ENCODE measurements around the gene SS18L1. TPM values are rescaled to one million over a fixed set of nuclear protein-coding genes. Genes with fewer than 3 reads are reported as not detected.

SS18L1 gene
- total RNA-seq, 2 experiments from 2014 or later, result 17.0 to 17.7 TPM

DNA sequence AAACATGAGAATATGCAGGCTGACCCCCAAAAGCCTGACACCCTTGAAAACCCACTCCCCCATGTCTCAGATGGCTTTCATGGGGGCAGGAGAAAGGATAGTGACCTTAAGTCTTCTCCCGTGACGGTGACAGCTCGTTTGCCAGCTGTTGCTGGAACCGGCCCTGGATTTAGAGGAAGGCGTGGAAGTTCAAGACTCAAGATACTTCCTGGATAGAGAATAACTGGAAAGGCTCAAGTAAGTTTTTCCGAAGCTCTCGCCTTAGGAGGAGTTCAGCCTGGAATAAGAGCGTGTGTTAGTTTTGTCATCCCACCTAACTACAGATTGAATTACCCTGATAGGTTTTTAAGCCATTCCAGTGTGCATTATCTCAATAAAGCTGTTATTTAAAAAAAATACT lies 27.7 kb downstream of the SS18L1 start:
- ChIA-PET POLR2A (no interaction called here), CTCF (ENCODE audit: unreplicated experiment) (no interaction called here)
- TF ChIP-seq EZH2phosphoT487 (IDR thresholded peaks at IDR 0.05; ENCODE audit: borderline replicate concordance, low read depth, low read length), result no peak
- TF ChIP-seq, protein P1, sequence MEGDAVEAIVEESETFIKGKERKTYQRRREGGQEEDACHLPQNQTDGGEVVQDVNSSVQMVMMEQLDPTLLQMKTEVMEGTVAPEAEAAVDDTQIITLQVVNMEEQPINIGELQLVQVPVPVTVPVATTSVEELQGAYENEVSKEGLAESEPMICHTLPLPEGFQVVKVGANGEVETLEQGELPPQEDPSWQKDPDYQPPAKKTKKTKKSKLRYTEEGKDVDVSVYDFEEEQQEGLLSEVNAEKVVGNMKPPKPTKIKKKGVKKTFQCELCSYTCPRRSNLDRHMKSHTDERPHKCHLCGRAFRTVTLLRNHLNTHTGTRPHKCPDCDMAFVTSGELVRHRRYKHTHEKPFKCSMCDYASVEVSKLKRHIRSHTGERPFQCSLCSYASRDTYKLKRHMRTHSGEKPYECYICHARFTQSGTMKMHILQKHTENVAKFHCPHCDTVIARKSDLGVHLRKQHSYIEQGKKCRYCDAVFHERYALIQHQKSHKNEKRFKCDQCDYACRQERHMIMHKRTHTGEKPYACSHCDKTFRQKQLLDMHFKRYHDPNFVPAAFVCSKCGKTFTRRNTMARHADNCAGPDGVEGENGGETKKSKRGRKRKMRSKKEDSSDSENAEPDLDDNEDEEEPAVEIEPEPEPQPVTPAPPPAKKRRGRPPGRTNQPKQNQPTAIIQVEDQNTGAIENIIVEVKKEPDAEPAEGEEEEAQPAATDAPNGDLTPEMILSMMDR (conservative IDR thresholded peaks at IDR 0.05; ENCODE audit: low read length), result no peak
- Histone ChIP-seq H3K27ac (ENCODE audit: low read depth, low read length, poor library complexity, severe bottlenecking) (no peak overlapping the region), H4K20me1 (ENCODE audit: insufficient read depth, low read length) (no peaks in the 10 kb centered on the region), H3K9me2 (ENCODE audit: insufficient read depth, low read length) (no peaks in the 10 kb centered on the region), H3K9me3 (ENCODE audit: low read length) (no peaks in the 10 kb centered on the region), H3K4me2 (ENCODE audit: low read length) (no peak overlapping the region), H2AFZ (ENCODE audit: low read length) (no peak overlapping the region), H3K4me3 (ENCODE audit: low read depth, low read length, poor library complexity, severe bottlenecking) (no peak overlapping the region), H3K4me1 (ENCODE audit: insufficient read depth, low read length, poor library complexity, severe bottlenecking) (no peaks in the 10 kb centered on the region), H3K36me3 (ENCODE audit: insufficient read depth, low read length) (peaks cover 12% of the 10 kb centered on the region; the same call in 1 of the 2 replicates), H3K79me2 (ENCODE audit: insufficient read depth, low read depth, low read length) (no peaks in the 10 kb centered on the region)
- intact Hi-C loops (cut with micrococcal nuclease; ENCODE audit: unreplicated experiment), result no loop called here
- no TSS peak for BruUV-seq (replicated peaks)
- DNase-seq (ENCODE audit: low spot score), result no peak

DNA sequence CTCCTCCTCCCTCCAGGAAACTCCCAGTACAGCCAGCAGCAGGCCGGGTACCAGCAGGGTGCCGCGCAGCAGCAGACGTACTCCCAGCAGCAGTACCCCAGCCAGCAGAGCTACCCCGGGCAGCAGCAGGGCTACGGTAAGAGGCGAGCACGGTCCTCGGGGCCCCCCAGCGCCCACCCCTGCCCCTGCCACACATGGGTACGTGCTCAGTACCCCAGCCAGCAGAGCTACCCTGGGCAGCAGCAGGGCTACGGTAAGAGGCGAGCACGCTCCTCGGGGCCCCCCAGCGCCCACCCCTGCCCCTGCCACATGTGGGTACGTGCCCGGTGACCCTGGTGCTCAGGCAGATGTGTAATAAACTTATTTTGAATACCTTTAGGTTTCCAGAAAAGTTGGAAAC lies 29.1 kb downstream of the SS18L1 start:
- ChIA-PET POLR2A (no interaction called here), CTCF (ENCODE audit: unreplicated experiment) (no interaction called here)
- Histone ChIP-seq H3K9me2 (ENCODE audit: insufficient read depth, low read length) (no peaks in the 10 kb centered on the region), H3K4me3 (ENCODE audit: low read depth, low read length, poor library complexity, severe bottlenecking) (no peak overlapping the region), H2AFZ (ENCODE audit: low read length) (no peak overlapping the region), H3K4me2 (ENCODE audit: low read length) (no peak overlapping the region), H3K9me3 (ENCODE audit: low read length) (no peaks in the 10 kb centered on the region), H3K27ac (ENCODE audit: low read depth, low read length, poor library complexity, severe bottlenecking) (no peak overlapping the region), H3K36me3 (ENCODE audit: insufficient read depth, low read length) (peaks cover 10% of the 10 kb centered on the region; the same call in 1 of the 2 replicates), H4K20me1 (ENCODE audit: insufficient read depth, low read length) (no peaks in the 10 kb centered on the region), H3K79me2 (ENCODE audit: insufficient read depth, low read depth, low read length) (no peaks in the 10 kb centered on the region), H3K4me1 (ENCODE audit: insufficient read depth, low read length, poor library complexity, severe bottlenecking) (no peaks in the 10 kb centered on the region)
- no peak for DNase-seq (ENCODE audit: low spot score)
- TF ChIP-seq EZH2phosphoT487 (IDR thresholded peaks at IDR 0.05; ENCODE audit: borderline replicate concordance, low read depth, low read length), result no peak
- TF ChIP-seq, protein P1 (conservative IDR thresholded peaks at IDR 0.05; ENCODE audit: low read length), result no peak
- intact Hi-C loops (cut with micrococcal nuclease; ENCODE audit: unreplicated experiment), result no loop called here
- no TSS peak for BruUV-seq (replicated peaks)

DNA sequence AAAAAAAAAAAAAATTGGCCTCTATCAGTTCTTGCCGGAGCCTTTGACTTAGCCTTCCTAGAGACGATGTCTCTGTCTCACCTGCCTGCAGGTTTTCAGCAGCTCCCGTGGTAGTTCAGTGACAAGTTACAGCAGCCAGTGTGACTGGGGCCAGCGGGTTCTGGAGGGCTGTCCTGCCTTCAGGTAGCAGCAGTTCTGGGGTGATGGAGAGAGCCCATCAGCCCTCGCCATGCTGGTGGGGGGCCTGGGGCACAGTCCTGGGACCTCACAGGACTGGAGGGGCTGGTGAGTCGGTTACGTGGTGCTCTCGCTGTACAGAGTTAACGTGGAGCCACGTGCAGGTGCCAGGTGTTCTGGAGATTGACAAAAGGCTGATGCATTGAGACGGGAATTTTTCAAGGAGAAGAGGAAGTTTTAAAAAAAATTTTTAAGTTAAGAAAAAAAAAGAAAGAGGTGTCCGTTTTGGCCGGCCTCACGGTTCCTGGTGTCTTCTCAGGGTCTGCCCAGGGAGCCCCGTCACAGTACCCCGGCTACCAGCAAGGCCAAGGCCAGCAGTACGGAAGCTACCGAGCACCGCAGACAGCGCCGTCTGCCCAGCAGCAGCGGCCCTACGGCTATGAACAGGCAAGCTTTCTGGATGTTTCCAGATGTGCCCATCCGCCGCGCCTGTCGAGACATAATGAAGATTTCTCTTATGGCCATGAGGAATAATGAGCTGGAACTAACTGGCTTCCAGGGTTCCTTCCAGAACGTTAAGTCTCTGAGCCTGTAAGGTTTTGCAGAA lies 30.6 kb downstream of the SS18L1 start:
- H3K79me2 ChIP-seq (ENCODE audit: insufficient read depth, low read depth, low read length), result no peaks in the 10 kb centered on the region
- H3K4me2 ChIP-seq (ENCODE audit: low read length), result no peak overlapping the region
- H2AFZ ChIP-seq (ENCODE audit: low read length), result no peak overlapping the region
- H3K9me2 ChIP-seq (ENCODE audit: insufficient read depth, low read length), result no peaks in the 10 kb centered on the region
- BruUV-seq (replicated peaks), result no TSS peak
- no peak overlapping the region for H3K27ac ChIP-seq (ENCODE audit: low read depth, low read length, poor library complexity, severe bottlenecking)
- TF ChIP-seq, protein P1 (conservative IDR thresholded peaks at IDR 0.05; ENCODE audit: low read length), result no peak
- TF ChIP-seq EZH2phosphoT487 (IDR thresholded peaks at IDR 0.05; ENCODE audit: borderline replicate concordance, low read depth, low read length), result no peak
- H4K20me1 ChIP-seq (ENCODE audit: insufficient read depth, low read length), result no peaks in the 10 kb centered on the region
- H3K36me3 ChIP-seq (ENCODE audit: insufficient read depth, low read length), result peaks cover 4% of the 10 kb centered on the region; the same call in 1 of the 2 replicates
- H3K9me3 ChIP-seq (ENCODE audit: low read length), result no peaks in the 10 kb centered on the region
- H3K4me1 ChIP-seq (ENCODE audit: insufficient read depth, low read length, poor library complexity, severe bottlenecking), result no peaks in the 10 kb centered on the region
- intact Hi-C loops (cut with micrococcal nuclease; ENCODE audit: unreplicated experiment), result no loop called here
- H3K4me3 ChIP-seq (ENCODE audit: low read depth, low read length, poor library complexity, severe bottlenecking), result no peak overlapping the region
- no peak for DNase-seq (ENCODE audit: low spot score)
- POLR2A ChIA-PET, result interaction anchor here (1.1 kb wide), 1 partner anchor 11 kb away, joined by 3 read pairs; no protein-coding TSS in a partner anchor
- CTCF ChIA-PET (ENCODE audit: unreplicated experiment), result no interaction called here

Data from OCI-LY7 (cell line).